ENCODE measurements around the gene NT5E.

NT5E gene

GRCh38 chr6:85462673-85463072 is 12.8 kb downstream of the NT5E start:
- TF ChIP-seq CTCF (IDR thresholded peaks at IDR 0.05): no peak

DNA sequence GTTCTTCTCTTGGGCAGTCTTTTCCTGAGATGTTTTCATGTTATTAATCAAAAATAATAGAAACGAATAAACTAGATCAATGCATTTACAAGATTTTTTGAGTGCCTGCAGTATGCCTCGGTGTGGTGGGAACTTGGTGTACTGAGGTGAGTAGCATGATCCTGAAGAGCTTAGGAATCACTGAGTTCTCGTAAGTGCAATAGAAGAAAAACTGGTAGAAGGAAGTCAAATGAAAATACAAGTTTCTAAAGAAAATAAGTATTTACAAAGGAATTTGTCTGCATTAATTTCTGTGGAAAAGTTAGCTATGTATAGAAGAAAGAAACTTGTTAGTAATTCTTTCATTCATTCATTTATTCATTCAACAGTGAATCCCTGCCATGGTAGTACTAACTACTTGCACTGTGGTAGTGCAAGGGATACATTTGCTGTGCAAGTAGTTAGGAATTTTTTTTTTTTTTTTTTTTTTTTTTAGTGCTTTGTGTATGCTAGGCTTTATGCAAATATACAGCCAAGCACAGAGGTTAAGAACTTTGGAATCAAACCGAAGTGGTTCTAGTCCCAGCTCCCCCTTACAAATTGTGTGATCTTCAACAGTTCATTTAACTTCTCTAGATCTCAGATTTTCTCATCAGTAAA is 13.9 kb downstream of the NT5E start:
- TF ChIP-seq CTCF (IDR thresholded peaks at IDR 0.05): no peak

DNA sequence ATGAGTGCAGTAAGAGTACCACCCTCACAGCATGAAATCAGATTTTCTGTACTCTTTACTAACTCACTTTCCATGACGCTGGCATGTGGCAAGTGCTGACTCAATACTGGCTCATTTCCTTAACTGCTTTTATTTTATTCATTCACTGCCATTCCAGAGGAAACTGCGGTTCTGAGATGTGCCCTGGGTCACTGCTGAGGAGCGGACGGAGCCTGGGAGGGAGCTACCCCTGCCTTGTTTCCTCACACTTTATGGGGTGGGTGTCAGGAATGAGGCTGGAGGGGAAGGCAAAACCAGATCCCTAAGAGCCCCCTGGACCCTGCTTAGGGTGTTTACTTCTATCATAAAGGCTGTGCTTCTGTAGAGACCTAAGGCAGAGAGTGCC is 14.4 kb downstream of the NT5E start:
- no peak for TF ChIP-seq CTCF (IDR thresholded peaks at IDR 0.05)

- TF ChIP-seq CTCF (IDR thresholded peaks at IDR 0.05): no peak
Measured at GRCh38 chr6:85464722-85465150, 14.9 kb downstream of the NT5E start.

DNA sequence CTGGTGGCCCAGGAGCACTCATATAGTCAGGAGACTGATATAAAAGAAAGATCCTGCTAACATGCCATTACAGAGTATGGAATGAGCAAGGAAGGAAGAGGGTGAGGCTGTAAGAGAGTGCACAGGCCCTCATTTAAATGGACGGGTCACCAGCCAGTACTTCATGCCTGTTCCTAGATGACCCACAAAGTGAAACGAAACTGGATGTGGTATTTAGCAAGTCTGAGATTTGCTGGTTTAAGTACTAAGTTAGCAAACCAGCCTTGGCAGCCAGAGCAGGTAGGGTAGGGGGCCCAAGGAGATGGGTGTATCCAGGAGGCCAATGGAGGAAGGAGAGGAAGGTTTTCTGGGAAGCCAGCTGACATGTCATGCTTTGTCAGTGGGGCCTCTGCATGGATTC is 15.9 kb downstream of the NT5E start:
- TF ChIP-seq CTCF (IDR thresholded peaks at IDR 0.05): no peak

DNA sequence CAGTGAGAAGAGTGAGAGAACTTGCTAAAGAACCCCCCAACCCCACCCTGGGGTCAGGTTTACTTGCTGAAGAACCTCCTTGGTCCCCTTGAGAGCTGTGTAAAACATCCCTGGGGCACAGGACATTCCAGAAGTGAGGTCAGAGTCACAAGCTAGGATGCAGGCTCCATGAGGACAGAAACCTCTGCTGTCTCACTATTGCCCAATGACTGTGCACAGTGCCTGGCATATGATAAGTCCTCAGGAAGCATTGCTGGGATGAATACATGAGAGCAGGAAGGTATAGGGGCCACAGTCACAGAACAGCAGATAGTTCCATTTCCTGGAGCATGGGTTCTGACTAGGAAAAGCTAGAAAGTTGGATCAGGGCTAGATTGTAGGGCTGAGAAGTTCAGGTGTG is 18.4 kb downstream of the NT5E start:
- no peak for TF ChIP-seq CTCF (IDR thresholded peaks at IDR 0.05)

GRCh38 chr6:85469276-85470022 is 19.6 kb downstream of the NT5E start:
- TF ChIP-seq CTCF (IDR thresholded peaks at IDR 0.05): no peak
